ENCODE data around the gene CLECL1.
"Not testable (repeated sequence)": the region's sequence is repeated elsewhere in the genome, so short reads cannot be mapped to it uniquely, and the experiment has no call there.

The CLECL1 gene

DNA sequence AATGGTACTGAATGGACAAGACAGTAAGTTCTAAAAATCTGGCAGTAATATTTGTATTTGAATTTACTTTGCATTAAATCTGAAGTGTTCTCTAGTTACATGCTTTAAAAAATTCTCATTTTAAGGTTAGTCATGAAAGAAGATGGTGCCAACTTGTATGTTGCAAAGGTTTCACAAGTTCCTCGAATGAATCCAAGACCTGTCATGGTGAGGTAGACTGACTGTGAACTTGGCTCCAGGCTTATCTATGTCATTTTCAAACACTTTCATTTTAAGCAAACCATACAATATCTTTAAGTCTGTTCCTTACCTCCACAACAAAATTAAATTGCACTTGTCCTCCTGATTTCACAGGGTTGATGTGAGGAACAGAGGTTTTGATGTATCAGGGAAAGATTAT, 40.0 kb downstream of the CLECL1 start:
- no peak for DNase-seq

DNA sequence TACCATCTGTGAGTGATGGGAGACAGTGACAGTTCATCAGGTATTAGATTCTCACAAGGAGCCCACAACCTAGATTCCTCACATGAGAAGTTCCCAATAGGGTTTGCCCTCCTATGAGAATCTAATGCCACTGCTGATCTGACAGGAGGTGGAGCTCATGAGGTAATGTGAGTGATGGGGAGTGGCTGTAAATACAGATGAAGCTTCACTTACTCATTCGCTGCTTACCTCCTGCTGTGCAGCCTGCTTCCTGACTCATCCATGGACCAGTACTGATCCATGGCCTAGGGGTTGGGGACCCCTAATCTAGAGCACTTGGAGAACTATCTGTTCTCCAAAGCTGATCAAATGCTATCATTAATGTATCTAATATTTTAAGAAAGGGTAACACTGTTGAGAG, 45.7 kb downstream of the CLECL1 start:
- DNase-seq, result no peak

DNA sequence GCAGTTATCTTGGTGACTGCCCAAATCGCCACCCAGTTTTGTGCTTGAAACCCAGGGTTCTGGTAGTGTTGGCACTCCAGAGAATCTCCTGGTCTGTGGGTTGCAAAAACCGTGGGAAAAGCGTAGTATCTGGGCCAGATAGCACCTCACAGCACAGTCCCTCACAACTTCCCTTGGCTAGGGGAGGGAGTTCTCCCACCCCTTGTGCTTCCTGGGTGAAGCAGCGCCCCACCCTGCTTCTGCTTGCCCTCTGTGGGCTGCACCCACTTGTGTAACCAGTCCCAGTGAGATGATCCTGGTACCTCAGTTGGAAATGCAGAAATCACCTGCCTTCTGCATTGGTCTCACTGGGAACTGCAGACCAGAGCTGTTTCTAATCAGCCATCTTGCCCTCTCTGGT, 47.0 kb downstream of the CLECL1 start:
- DNase-seq, result no peak

- not testable (repeated sequence) for DNase-seq
Measured at GRCh38 chr12:9685366-9685765, 47.5 kb downstream of the CLECL1 start.

- DNase-seq, result not testable (repeated sequence)
Measured at GRCh38 chr12:9682949-9683348, 49.9 kb downstream of the CLECL1 start.

DNA sequence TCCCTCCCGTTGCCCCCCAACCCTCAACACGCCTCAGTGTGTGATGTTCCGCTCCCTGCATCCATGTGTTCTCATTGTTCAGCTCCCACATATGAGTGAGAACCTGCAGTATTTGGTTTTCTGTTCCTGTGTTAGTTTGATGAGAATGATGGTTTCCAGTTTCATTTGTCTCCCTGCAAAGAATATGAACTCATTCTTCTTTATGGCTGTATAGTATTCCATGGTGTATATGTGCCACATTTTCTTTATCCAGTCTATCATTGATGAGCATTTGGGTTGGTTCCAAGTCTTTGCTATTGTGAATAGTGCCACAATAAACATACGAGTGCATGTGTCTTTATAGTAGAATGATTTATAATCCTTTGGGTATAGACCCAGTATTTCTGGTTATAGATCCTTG, 50.4 kb downstream of the CLECL1 start:
- not testable (repeated sequence) for DNase-seq

- peak; percentile 48 for DNase-seq
Measured at GRCh38 chr12:9674226-9674590, 58.7 kb downstream of the CLECL1 start.

- DNase-seq, result peak; percentile 66
Measured at GRCh38 chr12:9673404-9674225, 59.3 kb downstream of the CLECL1 start.
